Uterus (tissue), 4 donors: ENCODE results near the gene ERC2. TPM values are rescaled to one million over a fixed set of nuclear protein-coding genes. Genes with fewer than 3 reads are reported as not detected.

ENCODE experiments used
- DNase-seq, 2 donors: peaks; one replicate each; pipeline ENCODE4 v3.0.0-alpha.2; 2019 to 2020
- H3K27ac ChIP-seq, 2 donors: fragments of 200-600 bp; sonication (generic); 1 replicate in 1 of 2; 2 replicates in 1 of 2; pipeline ENCODE4 v1.5.1; 2016 to 2018
- H3K27me3 ChIP-seq, 2 donors: fragments of 200-600 bp; sonication (generic); one replicate each; pipeline ENCODE4 v1.5.1; 2018 to 2019; ENCODE audit warnings: control low read depth in 1 of 2
- H3K36me3 ChIP-seq, 2 donors: fragments of 200-600 bp; sonication (generic); one replicate each; pipeline ENCODE4 v1.5.1; 2019; ENCODE audit warnings: control low read depth in 1 of 2
- H3K4me1 ChIP-seq, 2 donors: fragments of 200-600 bp; sonication (generic); one replicate each; pipeline ENCODE4 v1.5.1; 2018 to 2019; ENCODE audit warnings: control low read depth in 1 of 2
- H3K4me3 ChIP-seq, 2 donors: fragments of 200-600 bp; sonication (generic); 1 replicate in 1 of 2; 2 replicates in 1 of 2; pipeline ENCODE4 v1.5.1; 2018 to 2019; ENCODE audit warnings: mild to moderate bottlenecking in 1 of 2
- H3K9me3 ChIP-seq, 2 donors: fragments of 200-600 bp; sonication (generic); one replicate each; pipeline ENCODE4 v1.5.1; 2019; ENCODE audit warnings: control low read depth in 1 of 2
- POLR2A ChIP-seq, 2 donors: fragments of 450-650 bp; IDR thresholded peaks; one replicate each; pipeline ENCODE4 v1.6.1; 2016; ENCODE audit warnings: antibody characterized with exemption in 2 of 2, mild to moderate bottlenecking in 1 of 2, moderate library complexity in 1 of 2
- intact Hi-C: fragments of 100-400 bp; cut with DNase I; formaldehyde crosslinking; loops from one replicate; pipeline ENCODE4 v1.15.1; 2023; ENCODE audit warnings: low total_unique reads
- total RNA-seq, 4 donors: library from RNA; depleted of rRNA in 3 of 4; stranded (reverse); fragments of >200 nt in 3 of 4; gene quantifications; one replicate each; pipeline versions ENCODE4 v1.1.0 to v1.2.4, GENCODE V29; 2014 to 2023
- TF ChIP-seq, protein P1 (sequence below), 4 experiments: fragments of 200-600 bp in 2 of 4; fragments of 450-650 bp in 2 of 4; sonication (generic) in 2 of 4; IDR thresholded peaks; one replicate each; pipeline ENCODE4 v1.5.1; 2016 to 2019; ENCODE audit warnings: antibody characterized with exemption in 4 of 4, mild to moderate bottlenecking in 2 of 4, moderate library complexity in 1 of 4
- donor health status: DM: yes; HTN: yes; CAD: no.

Gene ERC2
- total RNA-seq, 4 donors from 2014 or later = 1.7 to 5.5 TPM; not detected in 2

DNA sequence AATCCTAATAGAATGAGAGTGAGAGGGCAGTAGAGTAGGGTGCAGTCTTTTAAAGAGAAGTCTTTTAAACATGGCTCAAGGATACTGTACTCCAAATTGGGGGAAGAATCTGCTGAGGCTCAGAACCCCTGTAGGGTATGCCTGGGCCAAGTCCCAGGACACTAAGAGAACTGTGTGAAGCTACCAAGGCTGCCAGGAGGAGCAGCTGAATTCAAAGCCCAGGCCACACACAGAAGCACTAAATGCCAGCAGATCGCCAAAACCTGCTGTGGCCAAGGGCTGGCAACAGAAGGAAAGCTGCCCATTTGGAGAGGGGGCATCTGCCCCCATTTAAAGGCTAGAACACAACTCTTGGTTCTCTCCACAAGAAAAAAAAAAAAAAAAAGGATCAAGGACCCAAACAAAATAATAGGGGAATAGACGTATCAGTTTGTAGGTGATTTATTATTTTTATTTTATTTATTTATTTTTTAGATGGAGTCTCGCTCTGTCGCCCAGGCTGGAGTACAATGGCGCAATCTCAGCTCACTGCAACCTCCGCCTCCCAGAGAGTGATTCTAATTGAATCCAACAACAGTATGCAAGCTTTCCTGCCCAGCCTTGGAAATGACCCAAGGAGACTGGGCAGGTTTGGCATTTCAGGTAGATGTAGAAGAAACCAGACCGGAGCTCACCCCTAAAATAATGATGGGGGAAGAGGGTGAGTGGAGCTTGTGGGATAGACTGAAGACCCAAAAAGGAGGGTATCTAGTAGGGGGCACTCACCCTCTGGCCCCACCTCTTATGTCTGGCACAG, 702.2 kb downstream of the ERC2 start:
- Histone ChIP-seq H3K4me1 (no peaks in the 10 kb centered on the region), H3K27ac (no peak overlapping the region), H3K9me3 (no peaks in the 10 kb centered on the region), H3K4me3 (no peak overlapping the region), H3K27me3 (no peaks in the 10 kb centered on the region), H3K36me3 (no peaks in the 10 kb centered on the region)
- intact Hi-C loops = no loop called here
- TF ChIP-seq POLR2A (IDR thresholded peaks at IDR 0.05) = no peak
- TF ChIP-seq, protein P1, sequence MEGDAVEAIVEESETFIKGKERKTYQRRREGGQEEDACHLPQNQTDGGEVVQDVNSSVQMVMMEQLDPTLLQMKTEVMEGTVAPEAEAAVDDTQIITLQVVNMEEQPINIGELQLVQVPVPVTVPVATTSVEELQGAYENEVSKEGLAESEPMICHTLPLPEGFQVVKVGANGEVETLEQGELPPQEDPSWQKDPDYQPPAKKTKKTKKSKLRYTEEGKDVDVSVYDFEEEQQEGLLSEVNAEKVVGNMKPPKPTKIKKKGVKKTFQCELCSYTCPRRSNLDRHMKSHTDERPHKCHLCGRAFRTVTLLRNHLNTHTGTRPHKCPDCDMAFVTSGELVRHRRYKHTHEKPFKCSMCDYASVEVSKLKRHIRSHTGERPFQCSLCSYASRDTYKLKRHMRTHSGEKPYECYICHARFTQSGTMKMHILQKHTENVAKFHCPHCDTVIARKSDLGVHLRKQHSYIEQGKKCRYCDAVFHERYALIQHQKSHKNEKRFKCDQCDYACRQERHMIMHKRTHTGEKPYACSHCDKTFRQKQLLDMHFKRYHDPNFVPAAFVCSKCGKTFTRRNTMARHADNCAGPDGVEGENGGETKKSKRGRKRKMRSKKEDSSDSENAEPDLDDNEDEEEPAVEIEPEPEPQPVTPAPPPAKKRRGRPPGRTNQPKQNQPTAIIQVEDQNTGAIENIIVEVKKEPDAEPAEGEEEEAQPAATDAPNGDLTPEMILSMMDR (IDR thresholded peaks at IDR 0.05) = no peak
- no peak for DNase-seq

DNA sequence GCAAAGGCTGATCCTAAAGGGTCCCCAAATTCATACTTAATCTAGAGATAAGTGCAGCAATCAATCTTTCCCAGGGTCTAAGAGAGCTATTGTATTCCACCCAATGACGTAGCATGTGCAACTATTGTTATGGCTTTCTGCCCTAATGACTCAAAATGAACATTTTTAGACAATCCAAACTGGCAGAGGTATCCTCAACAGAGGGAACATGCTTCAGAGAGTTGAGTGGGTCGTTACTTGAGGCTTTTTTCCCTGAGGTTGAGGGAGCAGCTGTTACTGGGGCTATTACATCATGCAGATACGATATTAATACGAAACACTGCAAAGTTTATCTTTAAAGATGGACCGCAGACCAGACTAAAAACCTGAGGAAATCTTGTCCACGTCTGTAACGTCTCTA, 702.9 kb downstream of the ERC2 start:
- intact Hi-C loops = no loop called here

GRCh38 chr3:55756976-55757375, 711.3 kb downstream of the ERC2 start:
- no peak for TF ChIP-seq POLR2A (IDR thresholded peaks at IDR 0.05)
- TF ChIP-seq, protein P1 (IDR thresholded peaks at IDR 0.05) = no peak
- intact Hi-C loops = no loop called here
- Histone ChIP-seq H3K4me3 (no peak overlapping the region), H3K9me3 (no peaks in the 10 kb centered on the region), H3K27ac (no peak overlapping the region), H3K36me3 (no peaks in the 10 kb centered on the region), H3K4me1 (no peaks in the 10 kb centered on the region), H3K27me3 (no peaks in the 10 kb centered on the region)
- no peak for DNase-seq

More for the DNA sequence above, 702.9 kb downstream of the ERC2 start:
- Histone ChIP-seq H3K36me3 (no peaks in the 10 kb centered on the region), H3K4me1 (no peaks in the 10 kb centered on the region), H3K9me3 (no peaks in the 10 kb centered on the region), H3K27me3 (no peaks in the 10 kb centered on the region), H3K4me3 (no peak overlapping the region), H3K27ac (no peak overlapping the region)
- DNase-seq = no peak
- TF ChIP-seq, protein P1 (IDR thresholded peaks at IDR 0.05) = no peak
- TF ChIP-seq POLR2A (IDR thresholded peaks at IDR 0.05) = no peak

DNA sequence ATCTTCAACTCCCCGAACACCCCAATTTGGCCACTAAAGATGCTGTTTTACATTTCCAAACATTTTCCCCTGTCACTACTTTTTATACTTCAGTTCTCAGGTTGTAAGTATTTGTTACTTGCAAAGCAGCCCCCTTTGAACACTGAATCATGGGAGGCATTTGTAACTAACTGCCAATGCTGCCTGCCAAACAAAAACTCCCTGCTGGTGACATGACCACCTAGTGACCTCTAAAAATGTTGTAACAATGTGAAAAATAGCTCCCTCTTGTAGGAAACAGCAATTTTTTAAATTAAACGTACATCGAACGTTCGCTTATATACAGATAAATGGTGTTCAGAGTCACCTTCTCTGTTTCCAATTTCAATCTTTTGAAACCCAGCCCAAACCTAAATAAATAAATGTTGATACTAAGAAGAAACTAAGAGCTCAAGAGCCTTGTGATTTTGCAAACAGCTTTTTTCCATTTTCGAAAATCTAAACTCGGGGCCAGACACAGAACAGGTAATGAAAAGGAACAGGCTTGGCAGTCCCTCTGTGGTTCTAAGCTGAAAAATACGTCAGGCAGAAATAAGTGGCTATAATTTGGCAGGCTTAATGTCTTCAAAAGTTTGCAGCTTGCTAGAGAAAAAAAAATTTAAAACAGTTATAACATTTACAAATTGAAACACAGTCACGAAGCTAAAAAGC, 712.6 kb downstream of the ERC2 start:
- Histone ChIP-seq H3K27ac (no peak overlapping the region), H3K27me3 (no peaks in the 10 kb centered on the region), H3K4me1 (no peaks in the 10 kb centered on the region), H3K4me3 (no peak overlapping the region), H3K9me3 (no peaks in the 10 kb centered on the region), H3K36me3 (no peaks in the 10 kb centered on the region)
- no peak for DNase-seq
- intact Hi-C loops = no loop called here
- no peak for TF ChIP-seq POLR2A (IDR thresholded peaks at IDR 0.05)
- TF ChIP-seq, protein P1 (IDR thresholded peaks at IDR 0.05) = no peak

GRCh38 chr3:55752911-55753310, 715.4 kb downstream of the ERC2 start:
- Histone ChIP-seq H3K4me3 (no peak overlapping the region), H3K36me3 (no peaks in the 10 kb centered on the region), H3K4me1 (no peaks in the 10 kb centered on the region), H3K27me3 (no peaks in the 10 kb centered on the region), H3K27ac (no peak overlapping the region), H3K9me3 (no peaks in the 10 kb centered on the region)
- intact Hi-C loops = no loop called here
- no peak for TF ChIP-seq POLR2A (IDR thresholded peaks at IDR 0.05)
- TF ChIP-seq, protein P1 (IDR thresholded peaks at IDR 0.05) = no peak
- DNase-seq = no peak
